HG03354 (cell line): ENCODE results near the gene CCDC170.
"Not testable (repeated sequence)": the region's sequence is repeated elsewhere in the genome, so short reads cannot be mapped to it uniquely, and the experiment has no call there.

ENCODE experiments used
- ATAC-seq: cut with Tn5 transposase; IDR thresholded peaks from one replicate; pipeline ENCODE4 v1.9.1; 2021; ENCODE audit warnings: mild to moderate bottlenecking; ENCODE audit not compliant: unreplicated experiment, poor library complexity, severe bottlenecking

The CCDC170 gene

DNA sequence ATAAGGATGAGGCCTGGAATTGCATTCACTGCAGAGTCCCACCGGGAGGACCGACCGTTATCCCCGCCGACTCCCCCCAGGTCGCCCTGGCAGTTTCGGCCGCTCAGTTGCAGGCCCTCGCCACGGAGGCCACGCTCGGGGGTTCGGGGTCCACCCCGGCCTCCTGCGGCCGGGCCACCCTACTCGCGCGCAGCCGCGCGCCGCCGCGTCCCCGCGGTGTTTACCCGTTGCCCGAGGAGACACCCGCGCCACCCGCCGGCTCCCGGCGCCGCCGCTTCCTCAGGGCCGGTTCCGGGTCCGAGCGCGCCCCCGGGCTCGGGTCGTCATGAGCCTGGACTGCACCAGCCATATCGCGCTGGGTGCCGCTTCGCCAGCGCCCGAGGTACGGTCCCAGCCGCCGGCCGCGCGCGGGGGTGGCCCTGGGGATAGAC lies at the start of gene CCDC170:
TSS of gene CCDC170 (plus strand) at position 214 of the 431 bp plus-strand sequence. CDS start at position 326, 112 bp downstream.
- ATAC-seq: peak; percentile 29

GRCh38 chr6:151445482-151445881 lies 48.3 kb upstream of the CCDC170 start:
- ATAC-seq: no peak

GRCh38 chr6:151447237-151447636 lies 46.6 kb upstream of the CCDC170 start:
- no peak for ATAC-seq

DNA sequence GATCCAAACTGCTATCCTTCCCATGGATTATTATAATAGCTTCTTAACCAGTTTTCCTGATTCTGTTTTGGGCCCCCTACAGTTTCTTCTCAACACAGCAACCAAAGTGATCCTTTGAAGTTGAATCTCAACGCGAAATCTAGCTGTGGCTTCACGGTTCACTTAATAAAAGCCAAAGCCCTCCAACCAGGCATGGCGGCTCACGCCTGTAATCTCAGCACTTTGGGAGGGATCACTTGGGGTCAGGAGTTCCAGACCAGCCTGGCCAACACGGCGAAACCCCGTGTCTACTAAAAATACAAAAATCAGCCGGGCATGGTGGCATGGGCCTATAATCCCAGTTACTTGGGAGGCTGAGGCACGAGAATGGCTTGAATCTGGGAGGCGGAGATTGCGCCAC lies 45.2 kb upstream of the CCDC170 start:
- ATAC-seq: no peak

- not testable (repeated sequence) for ATAC-seq
Measured at GRCh38 chr6:151450928-151451327, 42.9 kb upstream of the CCDC170 start.

- ATAC-seq: peak; percentile 52
Measured at GRCh38 chr6:151451417-151451949, 42.3 kb upstream of the CCDC170 start.

DNA sequence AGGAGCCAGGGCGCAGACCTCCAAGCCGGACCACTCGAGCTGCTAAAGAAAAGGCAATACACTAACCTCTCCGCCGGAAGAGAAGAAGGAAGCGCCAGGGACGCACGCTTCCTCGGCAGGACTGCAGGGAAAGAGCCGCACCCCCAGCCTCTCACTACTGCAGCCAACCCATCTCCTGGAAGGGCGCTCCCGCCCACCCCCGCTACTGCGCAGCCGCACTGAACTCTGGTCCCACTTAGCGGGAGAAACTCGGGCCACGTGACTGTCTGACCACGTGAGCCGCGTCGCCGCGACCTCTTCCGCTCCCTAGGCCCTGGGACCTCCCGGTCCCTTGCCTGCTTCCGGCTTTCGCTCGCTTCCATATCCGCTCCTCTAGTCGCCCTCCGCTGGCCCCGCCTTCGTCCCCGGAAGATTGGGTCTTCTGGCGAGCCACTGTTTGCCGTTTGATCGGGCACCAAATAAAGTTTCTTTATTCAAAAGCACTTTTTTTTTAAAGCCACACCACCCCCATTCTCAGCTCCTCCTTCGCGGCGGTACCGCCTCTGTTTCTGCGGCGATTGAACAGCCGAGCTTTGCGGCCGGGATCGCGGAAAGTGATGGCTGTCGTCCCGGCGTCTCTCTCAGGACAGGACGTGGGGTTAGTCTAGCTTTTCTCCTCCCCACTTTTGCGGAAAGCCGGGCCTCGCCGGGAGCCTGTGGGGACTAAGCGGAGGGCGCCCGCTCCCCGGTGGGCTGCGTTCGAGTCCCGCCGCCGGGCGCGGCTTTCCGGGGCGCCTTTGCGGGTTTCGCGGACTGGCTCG lies 41.7 kb upstream of the CCDC170 start, which contains the start of gene RMND1:
TSS of gene RMND1 (minus strand) at position 177 of the 800 bp plus-strand sequence. CDS start 6,315 bp downstream, outside the sequence.
- ATAC-seq: peak; percentile 96

- ATAC-seq: no peak
Measured at GRCh38 chr6:151452750-151453427, 40.9 kb upstream of the CCDC170 start.

- ATAC-seq: not testable (repeated sequence)
Measured at GRCh38 chr6:151455751-151456398, 37.9 kb upstream of the CCDC170 start.

- no peak for ATAC-seq
Measured at GRCh38 chr6:151461673-151462072, 32.1 kb upstream of the CCDC170 start.

GRCh38 chr6:151464702-151465101 lies 29.1 kb upstream of the CCDC170 start:
- ATAC-seq: no peak

DNA sequence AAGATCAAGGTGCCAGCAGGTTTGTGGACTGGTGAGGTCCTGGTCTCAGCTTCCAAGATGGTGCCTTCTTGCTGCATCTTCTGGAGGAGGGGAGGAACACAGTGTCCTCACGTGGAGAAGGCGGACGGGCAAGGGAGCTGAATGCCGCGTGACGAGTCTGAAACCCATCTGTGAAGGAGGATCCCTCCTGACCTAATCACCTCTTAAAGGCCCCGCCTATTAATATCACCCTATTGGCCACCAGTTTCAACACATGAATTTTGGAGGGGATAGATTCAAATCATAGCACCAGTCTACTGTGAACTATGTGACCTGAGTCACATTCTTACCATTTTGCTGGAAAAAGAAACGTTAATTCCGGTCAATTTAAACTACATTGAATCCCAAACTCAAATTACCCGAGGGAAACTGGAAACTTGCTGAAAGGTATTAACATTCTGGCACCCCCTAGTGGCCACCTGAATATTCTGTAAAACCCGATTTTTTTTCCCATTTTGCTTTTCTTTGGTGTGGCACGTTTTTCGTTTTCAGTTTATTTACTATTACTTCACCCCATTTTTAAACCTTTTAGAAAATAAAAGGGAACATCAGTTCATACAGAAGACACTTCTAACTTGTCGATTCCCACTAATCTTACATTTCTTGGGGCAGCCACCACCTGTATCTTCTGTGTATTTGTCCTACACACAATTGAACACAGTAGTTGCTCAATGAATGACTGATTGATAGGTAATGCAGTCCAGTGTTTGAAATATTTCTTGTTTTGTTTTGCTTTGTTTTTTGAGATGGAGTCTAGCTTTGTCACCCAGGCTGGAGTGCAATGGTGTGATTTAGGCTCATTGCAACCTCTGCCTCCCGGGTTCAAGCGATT lies 17.9 kb upstream of the CCDC170 start:
- peak; percentile 67 for ATAC-seq

- no peak for ATAC-seq
Measured at GRCh38 chr6:151477726-151478125, 16.1 kb upstream of the CCDC170 start.

- ATAC-seq: no peak
Measured at GRCh38 chr6:151478670-151479069, 15.1 kb upstream of the CCDC170 start.

GRCh38 chr6:151481786-151482185 lies 12.0 kb upstream of the CCDC170 start:
- ATAC-seq: no peak

DNA sequence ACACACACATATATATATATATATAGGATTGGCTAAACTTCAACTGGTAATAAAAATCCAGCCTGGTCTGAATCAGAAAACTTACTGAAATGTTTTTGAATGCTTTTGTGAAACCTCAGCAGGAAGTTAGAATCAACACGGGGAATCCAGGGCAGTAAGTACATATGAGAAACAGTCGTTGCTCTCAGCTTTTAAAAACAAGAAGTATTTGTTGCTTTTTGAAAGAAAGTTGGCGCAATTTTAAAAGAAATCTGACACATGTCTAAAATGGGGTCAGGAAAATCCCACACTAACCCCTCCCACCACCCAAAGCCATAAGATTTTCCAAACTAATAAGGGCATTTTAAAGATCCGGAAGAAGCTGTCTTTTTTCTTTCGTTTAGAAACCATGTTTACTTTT lies 11.5 kb upstream of the CCDC170 start:
- peak; percentile 46 for ATAC-seq

DNA sequence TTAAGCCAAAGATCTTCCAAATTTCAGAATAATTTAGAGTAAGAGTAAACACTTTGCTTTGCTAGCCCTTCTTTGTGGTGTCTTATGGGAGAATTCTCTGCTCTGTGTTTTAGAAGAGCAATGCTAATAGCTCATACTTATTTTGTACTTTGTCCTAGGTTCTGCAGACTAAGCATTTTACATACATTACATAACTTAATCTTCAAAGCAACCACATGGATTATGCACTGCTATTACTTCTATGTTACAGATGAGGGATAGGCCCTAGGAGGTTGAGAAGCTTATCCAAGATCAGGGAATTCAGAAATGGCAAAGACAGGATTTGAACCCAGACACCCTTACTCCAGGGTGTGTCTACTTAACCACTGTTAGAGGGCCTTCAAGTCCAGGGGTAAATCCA lies 9.8 kb upstream of the CCDC170 start:
- no peak for ATAC-seq

- no peak for ATAC-seq
Measured at GRCh38 chr6:151488226-151488625, 5.6 kb upstream of the CCDC170 start.

GRCh38 chr6:151490996-151491395 lies 2.8 kb upstream of the CCDC170 start:
- ATAC-seq: no peak
